OCI-LY3 (cell line): ENCODE data around the gene ASH1L.

Experiments
- EZH2phosphoT487 ChIP-seq: fragments of 200-600 bp; shearing (Covaris generic); IDR thresholded peaks from 2 replicates; pipeline ENCODE4 v1.6.1; 2018; ENCODE audit warnings: antibody characterized with exemption, mixed run types, low read depth
- TF ChIP-seq, protein P1 (sequence below): fragments of 200-600, 300-600 bp; sonication (generic); IDR thresholded peaks from 2 replicates; pipeline ENCODE4 v1.5.1; 2014; ENCODE audit warnings: antibody characterized with exemption, low read length, low read depth

DNA sequence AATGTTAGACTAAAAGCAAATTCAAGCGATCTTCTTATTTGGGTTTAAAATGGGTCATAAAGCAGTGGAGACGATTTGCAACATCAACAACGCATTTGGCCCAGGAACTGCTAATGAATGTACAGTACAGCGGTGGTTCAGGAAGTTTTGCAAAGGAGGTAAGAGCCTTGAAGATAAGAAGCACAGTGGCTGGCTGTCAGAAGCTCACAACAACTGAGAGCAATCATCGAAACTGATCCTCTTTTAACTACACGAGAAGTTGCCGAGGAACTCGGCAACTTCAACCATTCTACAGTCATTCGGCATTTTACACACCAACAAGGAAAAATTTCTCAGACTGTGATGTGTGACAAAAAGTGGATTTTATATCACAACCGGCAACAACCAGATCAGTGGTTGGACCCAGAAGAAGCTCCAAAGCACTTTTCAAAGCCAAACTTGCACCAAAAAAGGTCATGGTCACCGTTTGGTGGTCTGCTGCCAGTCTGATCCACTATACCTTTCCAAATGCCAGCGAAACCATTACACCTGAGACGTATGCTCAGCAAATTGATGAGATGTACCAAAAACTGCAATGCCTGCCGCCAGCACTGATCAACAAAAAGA is 47.9 kb downstream of the ASH1L start:
- no peak for TF ChIP-seq EZH2phosphoT487
- TF ChIP-seq, protein P1, sequence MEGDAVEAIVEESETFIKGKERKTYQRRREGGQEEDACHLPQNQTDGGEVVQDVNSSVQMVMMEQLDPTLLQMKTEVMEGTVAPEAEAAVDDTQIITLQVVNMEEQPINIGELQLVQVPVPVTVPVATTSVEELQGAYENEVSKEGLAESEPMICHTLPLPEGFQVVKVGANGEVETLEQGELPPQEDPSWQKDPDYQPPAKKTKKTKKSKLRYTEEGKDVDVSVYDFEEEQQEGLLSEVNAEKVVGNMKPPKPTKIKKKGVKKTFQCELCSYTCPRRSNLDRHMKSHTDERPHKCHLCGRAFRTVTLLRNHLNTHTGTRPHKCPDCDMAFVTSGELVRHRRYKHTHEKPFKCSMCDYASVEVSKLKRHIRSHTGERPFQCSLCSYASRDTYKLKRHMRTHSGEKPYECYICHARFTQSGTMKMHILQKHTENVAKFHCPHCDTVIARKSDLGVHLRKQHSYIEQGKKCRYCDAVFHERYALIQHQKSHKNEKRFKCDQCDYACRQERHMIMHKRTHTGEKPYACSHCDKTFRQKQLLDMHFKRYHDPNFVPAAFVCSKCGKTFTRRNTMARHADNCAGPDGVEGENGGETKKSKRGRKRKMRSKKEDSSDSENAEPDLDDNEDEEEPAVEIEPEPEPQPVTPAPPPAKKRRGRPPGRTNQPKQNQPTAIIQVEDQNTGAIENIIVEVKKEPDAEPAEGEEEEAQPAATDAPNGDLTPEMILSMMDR = no peak
